GM12872 (cell line): ENCODE data around the gene CD2.

Experiments
- TF ChIP-seq, protein P1 (sequence below): IDR thresholded peaks from 3 replicates; pipeline ENCODE4 v1.5.1; 2011; ENCODE audit warnings: low read depth, mild to moderate bottlenecking, low read length, moderate library complexity; ENCODE audit not compliant: insufficient read depth

Gene CD2

DNA sequence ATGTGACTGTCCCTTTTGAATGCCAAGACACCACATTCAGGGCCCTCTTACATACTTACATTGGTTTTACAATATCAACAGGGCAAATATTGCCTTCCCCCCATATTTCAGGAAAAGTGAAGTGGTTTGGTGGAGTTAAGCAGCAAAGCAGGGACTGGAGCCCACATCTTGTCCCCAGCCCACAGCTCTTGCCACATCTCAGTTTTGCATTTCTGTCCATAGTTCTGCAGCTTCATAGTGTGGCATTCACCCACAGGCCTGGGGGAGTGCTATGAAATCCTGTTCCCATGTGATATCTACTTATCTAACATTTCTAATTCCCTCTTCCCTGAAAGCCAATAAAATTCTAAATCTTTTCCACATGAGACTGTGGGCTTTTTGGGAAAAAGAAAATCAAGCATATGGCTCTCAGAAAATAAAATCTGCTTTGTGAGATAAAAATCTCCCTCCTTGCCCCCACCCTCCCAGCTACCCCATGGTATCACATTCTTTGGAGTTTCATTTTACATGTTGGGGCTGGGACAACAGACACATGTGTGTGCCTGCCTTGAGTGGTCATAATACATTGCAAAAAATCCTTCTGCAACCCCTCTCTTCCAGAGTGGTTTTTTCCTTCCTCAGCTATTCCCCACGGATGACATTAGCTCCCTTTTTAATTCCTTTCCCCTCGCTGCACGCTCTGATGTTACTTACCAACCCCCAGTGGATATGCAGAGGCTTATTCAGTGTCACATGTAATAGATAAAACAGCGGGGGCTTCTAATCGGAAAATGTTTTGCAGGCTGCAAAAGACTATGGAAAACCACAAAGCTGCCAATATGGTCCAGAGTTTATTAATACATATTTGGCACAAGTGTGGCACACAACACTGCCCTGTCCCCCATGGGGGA, 20.5 kb upstream of the CD2 start:
- TF ChIP-seq, protein P1, sequence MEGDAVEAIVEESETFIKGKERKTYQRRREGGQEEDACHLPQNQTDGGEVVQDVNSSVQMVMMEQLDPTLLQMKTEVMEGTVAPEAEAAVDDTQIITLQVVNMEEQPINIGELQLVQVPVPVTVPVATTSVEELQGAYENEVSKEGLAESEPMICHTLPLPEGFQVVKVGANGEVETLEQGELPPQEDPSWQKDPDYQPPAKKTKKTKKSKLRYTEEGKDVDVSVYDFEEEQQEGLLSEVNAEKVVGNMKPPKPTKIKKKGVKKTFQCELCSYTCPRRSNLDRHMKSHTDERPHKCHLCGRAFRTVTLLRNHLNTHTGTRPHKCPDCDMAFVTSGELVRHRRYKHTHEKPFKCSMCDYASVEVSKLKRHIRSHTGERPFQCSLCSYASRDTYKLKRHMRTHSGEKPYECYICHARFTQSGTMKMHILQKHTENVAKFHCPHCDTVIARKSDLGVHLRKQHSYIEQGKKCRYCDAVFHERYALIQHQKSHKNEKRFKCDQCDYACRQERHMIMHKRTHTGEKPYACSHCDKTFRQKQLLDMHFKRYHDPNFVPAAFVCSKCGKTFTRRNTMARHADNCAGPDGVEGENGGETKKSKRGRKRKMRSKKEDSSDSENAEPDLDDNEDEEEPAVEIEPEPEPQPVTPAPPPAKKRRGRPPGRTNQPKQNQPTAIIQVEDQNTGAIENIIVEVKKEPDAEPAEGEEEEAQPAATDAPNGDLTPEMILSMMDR, result no peak

DNA sequence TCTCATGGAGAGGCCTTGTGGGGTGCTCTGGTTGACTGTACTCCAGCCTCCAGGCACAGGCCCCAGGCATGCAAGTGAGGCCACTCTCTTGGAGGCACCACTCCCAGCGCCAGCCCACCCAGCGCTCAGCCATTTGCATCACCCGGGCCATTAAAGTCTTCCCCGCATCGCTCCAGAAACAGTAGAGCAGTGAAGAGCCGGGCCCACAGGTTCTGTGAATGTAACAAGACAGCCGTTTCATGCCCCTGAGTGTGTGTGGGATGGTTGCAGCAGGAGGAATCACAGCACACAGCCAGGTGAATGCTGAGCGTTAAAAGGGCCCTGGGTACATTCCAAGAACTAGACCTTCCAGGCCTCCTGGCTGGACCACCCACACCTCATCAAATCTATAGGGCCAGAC, 19.0 kb upstream of the CD2 start:
- TF ChIP-seq, protein P1, result no peak

DNA sequence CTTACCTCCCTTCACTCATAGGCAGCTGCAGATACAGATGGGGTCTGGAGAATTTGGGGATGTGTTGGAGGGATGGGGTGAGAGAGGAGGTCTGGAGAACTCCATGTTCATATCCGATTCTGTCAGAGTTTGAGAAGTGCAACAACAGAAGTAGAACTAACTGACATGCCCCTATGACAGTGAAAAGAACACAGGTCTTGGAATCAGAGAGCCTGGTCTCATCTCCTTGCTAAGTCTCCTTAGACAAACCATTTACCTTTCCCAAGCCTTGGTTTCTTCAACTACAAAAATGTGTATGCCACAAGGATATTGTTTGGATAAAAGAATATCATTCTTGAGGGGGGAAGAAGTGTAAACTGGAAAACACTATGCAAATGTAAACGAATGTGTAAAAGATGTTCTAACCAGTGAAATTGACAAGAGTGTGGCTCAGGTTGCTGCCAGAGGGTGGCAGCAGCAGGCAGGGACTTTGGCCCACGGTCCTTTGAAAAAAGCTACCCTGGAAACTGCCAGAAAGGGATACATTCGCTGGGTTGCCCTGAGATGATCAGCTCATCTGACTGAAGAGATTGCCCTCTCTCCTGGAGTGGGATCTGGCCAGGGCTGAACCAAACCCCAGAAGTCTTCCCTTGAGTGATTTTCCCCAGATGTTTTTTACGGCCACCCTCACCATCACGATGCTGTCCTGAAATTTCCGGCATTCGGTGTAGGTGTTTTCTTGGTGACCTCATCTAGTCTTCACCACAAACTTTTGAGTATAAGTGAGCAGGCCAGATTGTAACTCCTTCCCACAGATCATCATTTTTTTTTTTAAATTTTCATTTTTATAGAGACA, 17.0 kb upstream of the CD2 start:
- TF ChIP-seq, protein P1, result peak; percentile 90

DNA sequence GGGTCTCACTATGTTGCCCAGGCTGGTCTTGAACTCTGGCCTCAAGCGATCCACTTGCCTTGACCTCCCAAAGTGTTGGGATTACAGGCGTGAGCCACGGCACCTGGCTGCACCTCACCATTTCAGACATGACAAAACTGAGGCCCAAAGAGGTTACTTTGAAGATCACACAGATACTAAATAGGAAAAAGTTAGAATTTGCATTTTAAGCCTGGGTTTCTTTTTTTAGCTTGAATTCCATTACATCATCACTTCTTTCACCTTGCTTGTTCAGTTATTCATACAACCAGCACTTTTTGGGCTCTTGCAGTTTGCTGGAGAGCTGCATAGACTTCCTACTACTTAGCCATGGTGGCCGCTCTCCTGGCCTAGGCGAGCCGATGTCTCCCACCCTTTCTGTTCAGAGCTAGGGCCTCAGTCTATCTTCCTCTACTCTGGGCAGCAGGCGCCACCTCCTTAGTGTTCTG, 16.3 kb upstream of the CD2 start:
- TF ChIP-seq, protein P1, result no peak

DNA sequence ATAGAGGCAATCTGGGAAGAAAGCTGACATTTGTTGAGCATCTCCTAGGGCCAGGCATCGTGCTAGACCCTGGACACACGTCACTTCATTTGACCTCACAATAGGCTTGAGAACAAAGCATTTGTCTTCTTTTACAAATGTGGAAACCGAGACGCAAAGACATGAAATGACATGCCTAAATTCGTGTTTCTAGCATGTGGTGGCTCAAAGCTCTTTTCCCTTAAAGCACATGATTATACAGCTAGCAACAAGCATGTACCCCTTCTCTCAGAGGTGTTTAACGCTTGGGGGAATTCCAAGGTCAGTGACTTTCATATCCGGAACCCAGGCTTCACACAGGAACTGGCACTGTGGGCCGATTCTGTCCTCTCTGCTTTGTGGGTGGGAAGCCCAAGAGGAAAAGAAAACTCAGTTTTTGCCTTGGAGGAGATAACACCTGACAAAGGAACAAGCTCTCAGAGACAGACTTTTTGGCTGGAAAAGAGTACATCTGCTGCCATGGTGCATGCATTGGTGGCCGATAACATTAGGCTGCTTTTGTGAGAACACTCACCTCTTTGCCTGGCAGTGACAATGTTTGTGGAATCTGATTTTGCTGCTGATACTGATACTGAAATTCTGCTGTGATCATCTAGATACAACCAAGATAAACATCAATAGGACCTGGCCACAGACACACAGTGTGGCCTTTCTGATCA, 15.4 kb upstream of the CD2 start:
- TF ChIP-seq, protein P1, result no peak

DNA sequence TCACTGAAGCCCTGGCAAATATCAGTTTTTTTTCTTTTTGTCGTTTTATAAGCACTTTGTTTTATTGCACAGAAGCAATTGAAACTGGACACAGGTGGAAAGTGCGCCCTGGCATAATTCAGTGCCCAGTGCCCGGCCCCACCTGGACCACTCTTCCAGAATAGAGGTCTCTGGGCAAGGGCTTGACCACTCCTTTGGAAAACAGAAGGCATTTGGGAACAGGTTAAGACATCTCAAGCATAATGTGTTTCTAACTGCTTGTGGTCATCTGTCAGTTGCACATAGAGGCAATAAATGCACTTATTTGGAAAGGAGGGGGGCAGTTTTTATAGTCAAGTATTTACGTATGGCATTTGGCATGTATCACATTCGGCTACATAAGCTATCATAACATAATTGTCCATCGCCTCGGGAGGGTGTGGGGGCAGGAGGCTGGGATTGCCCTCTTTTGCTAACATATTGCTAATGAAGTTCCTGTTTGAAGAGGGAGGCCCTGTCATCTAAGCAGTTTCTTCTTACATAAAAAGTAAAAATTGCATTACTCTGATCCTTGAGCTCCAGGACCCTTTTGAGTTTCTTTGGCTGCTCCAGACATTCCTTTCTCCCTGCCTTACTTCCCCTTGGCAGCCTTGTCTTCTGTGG, 14.7 kb upstream of the CD2 start:
- TF ChIP-seq, protein P1, result no peak

DNA sequence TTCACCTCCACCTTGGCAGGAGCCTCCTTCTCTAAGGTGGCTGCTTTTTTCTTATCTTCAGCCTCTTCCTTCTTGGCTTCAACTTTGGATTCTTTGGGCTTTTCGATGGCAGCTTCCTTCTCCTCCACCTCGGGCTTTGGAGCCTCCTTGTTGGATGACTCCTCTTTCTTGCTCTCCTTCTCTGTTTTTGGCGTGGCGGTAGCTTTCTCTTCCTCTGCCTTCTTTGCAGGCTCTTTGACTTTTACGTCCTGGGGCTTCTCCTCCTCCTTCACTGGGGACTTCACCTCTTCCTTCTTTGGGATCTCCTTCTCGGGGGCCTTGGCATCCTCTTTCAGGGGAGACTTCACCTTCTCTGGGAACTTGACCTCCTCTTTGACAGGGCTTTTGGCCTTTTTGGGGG, 13.9 kb upstream of the CD2 start:
- TF ChIP-seq, protein P1, result no peak
